Measurements from ENCODE around the gene RTP2. TPM values are rescaled to one million over a fixed set of nuclear protein-coding genes. Genes with fewer than 3 reads are reported as not detected.

The RTP2 gene
- total RNA-seq, 4 donors from 2014 or later, result not detected

- ATAC-seq, result no peak
- Histone ChIP-seq H3K4me3 (peak overlapping the region; percentile 61 to 68), H3K27me3 (no peaks in the 10 kb centered on the region), H3K27ac (peak overlapping the region; percentile 88 to 99 (median 96)), H3K4me1 (peaks cover 4 to 74% (median 18%) of the 10 kb centered on the region in 3 donors), H3K36me3 (peaks cover 0 to 19% of the 10 kb centered on the region in 2 donors), H3K9me3 (no peaks in the 10 kb centered on the region)
- TF ChIP-seq POLR2A (IDR thresholded peaks at IDR 0.05), result peak in 1 of 2 donors; percentile 7
- TF ChIP-seq EP300 (IDR thresholded peaks at IDR 0.05), result no peak
- no peak for TF ChIP-seq CTCF (IDR thresholded peaks at IDR 0.05)
- no peak for TF ChIP-seq POLR2AphosphoS5 (IDR thresholded peaks at IDR 0.05)
- WGBS, 2 donors (ENCODE audit: low coverage in 1 of 2), result 0% methylated on average over 5 to 7 of the region's 7 CpGs
These were observed 35.6 kb upstream of the RTP2 start for GRCh38 chr3:187738071-187738330.

DNA sequence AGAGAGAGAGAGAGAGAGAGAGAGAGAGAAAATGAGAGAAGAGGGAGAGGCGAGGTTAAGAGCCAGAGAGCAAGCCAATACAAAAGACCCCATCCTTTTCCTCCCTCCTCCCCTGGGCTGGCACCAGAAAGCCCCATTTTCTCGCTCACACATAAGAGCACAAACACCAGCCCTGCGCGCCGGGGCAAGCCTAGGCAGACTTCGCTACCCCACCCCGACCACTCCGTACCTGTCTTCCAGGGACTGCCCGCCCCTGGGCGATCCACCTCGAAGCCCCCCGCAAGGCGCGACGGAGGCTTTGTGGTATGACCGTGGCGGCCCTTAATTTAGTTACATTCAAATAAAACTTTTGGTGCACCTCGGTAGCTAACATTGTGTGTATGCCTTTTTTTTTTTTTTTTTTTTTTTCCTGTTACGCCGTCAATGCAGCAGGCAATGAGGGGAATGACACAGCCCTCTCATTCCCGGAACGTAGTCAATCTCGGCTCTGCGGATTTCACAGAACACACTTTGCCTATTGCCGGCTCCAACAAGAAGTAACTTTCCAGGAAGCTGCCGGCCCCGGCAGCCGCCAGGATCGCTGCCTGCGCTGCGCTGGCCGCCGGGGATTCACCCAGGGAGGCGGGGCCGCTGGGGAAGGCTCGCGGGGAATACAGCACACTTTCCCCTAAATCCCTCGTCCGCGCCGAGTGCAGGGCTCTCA lies 35.2 kb upstream of the RTP2 start:
- no peak for TF ChIP-seq EP300 (IDR thresholded peaks at IDR 0.05)
- TF ChIP-seq POLR2A (IDR thresholded peaks at IDR 0.05), result peak; percentile 35 to 45
- peak in 3 of 4 experiments; percentile 7 to 33 (median 18) for TF ChIP-seq CTCF (IDR thresholded peaks at IDR 0.05)
- peak; percentile 78 for TF ChIP-seq POLR2AphosphoS5 (IDR thresholded peaks at IDR 0.05)
- Histone ChIP-seq H3K36me3 (peaks cover 0 to 24% of the 10 kb centered on the region in 2 donors), H3K27ac (peak overlapping the region; percentile 88 to 99 (median 96)), H3K4me1 (peaks cover 4 to 71% (median 18%) of the 10 kb centered on the region in 3 donors), H3K4me3 (peak overlapping the region; percentile 61 to 68), H3K27me3 (no peaks in the 10 kb centered on the region), H3K9me3 (no peaks in the 10 kb centered on the region)
- ATAC-seq, result peak; percentile 7
- WGBS, 2 donors (ENCODE audit: low coverage in 1 of 2), result 4% methylated on average over 11 to 24 of the region's 41 CpGs

DNA sequence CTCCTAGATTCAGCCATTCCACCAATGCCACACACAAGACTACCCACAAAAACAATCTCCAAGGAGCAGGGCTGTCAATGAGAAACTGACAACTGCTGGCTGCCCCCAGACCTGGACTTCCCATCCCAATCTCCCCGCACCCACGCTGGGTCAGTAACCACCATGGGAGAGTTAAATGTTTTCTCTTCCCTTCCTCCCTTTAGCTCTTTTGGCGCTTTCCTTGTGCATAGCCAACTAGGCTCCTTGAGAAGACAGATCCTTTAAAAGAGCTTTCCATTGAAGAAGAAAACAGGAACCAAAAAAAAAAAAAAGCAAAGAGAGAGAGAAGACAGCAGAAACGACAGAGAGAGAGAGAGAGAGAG lies 34.6 kb upstream of the RTP2 start:
- 0% methylated on average over 1 of the region's 4 CpGs for WGBS, 2 donors (ENCODE audit: low coverage in 1 of 2)
- H3K9me3 ChIP-seq, result no peaks in the 10 kb centered on the region
- peak overlapping the region; percentile 60 to 99 (median 90) for H3K27ac ChIP-seq
- no peaks in the 10 kb centered on the region for H3K27me3 ChIP-seq
- H3K4me3 ChIP-seq, result peak overlapping the region; percentile 61 to 68
- H3K36me3 ChIP-seq, result peaks cover 1 to 29% of the 10 kb centered on the region in 2 donors
- ATAC-seq, result no peak
- no peak for TF ChIP-seq POLR2AphosphoS5 (IDR thresholded peaks at IDR 0.05)
- TF ChIP-seq CTCF (IDR thresholded peaks at IDR 0.05), result no peak
- no peak for TF ChIP-seq POLR2A (IDR thresholded peaks at IDR 0.05)
- no peak for TF ChIP-seq EP300 (IDR thresholded peaks at IDR 0.05)
- peaks cover 4 to 69% (median 18%) of the 10 kb centered on the region in 3 donors for H3K4me1 ChIP-seq

- 71% methylated on average over 2 of the region's 8 CpGs; no CpG with 5 or more reads in 1 of the 2 donors for WGBS, 2 donors (ENCODE audit: low coverage in 1 of 2)
- Histone ChIP-seq H3K4me3 (peak overlapping the region in 1 of 2 donors; percentile 68), H3K36me3 (peaks cover 3 to 35% of the 10 kb centered on the region in 2 donors)
These were observed 34.1 kb upstream of the RTP2 start for GRCh38 chr3:187736418-187736871.

More at GRCh38 chr3:187736418-187736871, 34.1 kb upstream of the RTP2 start:
- ATAC-seq, result no peak
- peaks cover 4 to 64% (median 18%) of the 10 kb centered on the region in 3 donors for H3K4me1 ChIP-seq
- peak overlapping the region in 3 of 4 donors; percentile 60 to 99 (median 93) for H3K27ac ChIP-seq
- no peaks in the 10 kb centered on the region for H3K9me3 ChIP-seq
- H3K27me3 ChIP-seq, result no peaks in the 10 kb centered on the region
- TF ChIP-seq EP300 (IDR thresholded peaks at IDR 0.05) (no peak), CTCF (IDR thresholded peaks at IDR 0.05) (no peak), POLR2AphosphoS5 (IDR thresholded peaks at IDR 0.05) (no peak), POLR2A (IDR thresholded peaks at IDR 0.05) (no peak)

All from gastroesophageal sphincter (tissue), 4 donors.